Osteocyte (in vitro differentiated cells): ENCODE results near the gene THRA. TPM values are rescaled to one million over a fixed set of nuclear protein-coding genes. Genes with fewer than 3 reads are reported as not detected.
A peak's percentile ranks its signal among the peaks of the same experiment; 100 is the strongest.

Experiments
- DNase-seq: peaks from one replicate; pipeline ENCODE4 v3.0.0; 2021; ENCODE audit warnings: mixed read lengths; ENCODE audit not compliant: unreplicated experiment; ENCODE audit errors: extremely low spot score
- H3K27ac Mint-ChIP-seq: one replicate; pipeline ENCODE4 v1.8.0; 2021; ENCODE audit warnings: mild to moderate bottlenecking, mixed read lengths; ENCODE audit not compliant: unreplicated experiment
- H3K27me3 Mint-ChIP-seq: one replicate; pipeline ENCODE4 v1.8.0; 2021; ENCODE audit warnings: mixed read lengths; ENCODE audit not compliant: unreplicated experiment
- H3K36me3 Mint-ChIP-seq: one replicate; pipeline ENCODE4 v1.8.0; 2021; ENCODE audit warnings: mixed read lengths; ENCODE audit not compliant: unreplicated experiment
- H3K4me1 Mint-ChIP-seq: one replicate; pipeline ENCODE4 v1.8.0; 2021; ENCODE audit warnings: mixed read lengths; ENCODE audit not compliant: unreplicated experiment
- H3K4me3 Mint-ChIP-seq: one replicate; pipeline ENCODE4 v1.8.0; 2021; ENCODE audit warnings: mild to moderate bottlenecking, moderate library complexity, mixed read lengths; ENCODE audit not compliant: unreplicated experiment
- H3K9me3 Mint-ChIP-seq: one replicate; pipeline ENCODE4 v1.8.0; 2021; ENCODE audit warnings: mixed read lengths; ENCODE audit not compliant: unreplicated experiment
- CTCF ChIP-seq: fragments of 200-600 bp; sonication (generic); IDR thresholded peaks from 2 replicates; pipeline ENCODE4 v1.5.0; 2021; ENCODE audit warnings: antibody characterized with exemption, mild to moderate bottlenecking, moderate library complexity
- long read RNA-seq: library from polyadenylated mRNA; unstranded; transcript quantifications from one replicate; pipeline ENCODE4 v2.0.0, GENCODE V29; 2021
- total RNA-seq: library from RNA; stranded (reverse); gene quantifications from 2 replicates; pipeline ENCODE4 v1.2.1, GENCODE V29; 2021

THRA gene
- total RNA-seq = 44.6 and 46.3 TPM in 2 replicates
- long read RNA-seq, partial matches to known transcripts = 4 of 4 reads
- long read RNA-seq, other reads (novel, unspliced or antisense) = 0 of 4 reads

- no peaks in the 10 kb centered on the region for H3K9me3 Mint-ChIP-seq
- H3K4me3 Mint-ChIP-seq = peak within 1 kb of the TSS; percentile 87
- peak; percentile 28 for TF ChIP-seq CTCF
- no peaks in the 10 kb centered on the region for H3K27me3 Mint-ChIP-seq
- no peaks in the 10 kb centered on the region for H3K36me3 Mint-ChIP-seq
- peak within 1 kb of the TSS; percentile 57 for H3K27ac Mint-ChIP-seq
- H3K4me1 Mint-ChIP-seq = peaks cover 52% of the 10 kb centered on the region
- no peak for DNase-seq
Observed at GRCh38 chr17:40062329-40063186, at the start of gene THRA. Gene THRA, plus strand, starts transcription at chr17:40062965. Its CDS starts 11,524 bp downstream, at chr17:40074489.

- H3K36me3 Mint-ChIP-seq = peaks cover 8% of the 10 kb centered on the region
- TF ChIP-seq CTCF = no peak
- peaks cover 13% of the 10 kb centered on the region for H3K4me1 Mint-ChIP-seq
- no peaks in the 10 kb centered on the region for H3K9me3 Mint-ChIP-seq
- H3K27ac Mint-ChIP-seq = no peak overlapping the region
- H3K4me3 Mint-ChIP-seq = no peak overlapping the region
- DNase-seq = no peak
- H3K27me3 Mint-ChIP-seq = no peaks in the 10 kb centered on the region
Observed at GRCh38 chr17:40014375-40014980, 48.3 kb upstream of the THRA start.

GRCh38 chr17:40015005-40015997 lies 47.5 kb upstream of the THRA start, which contains the start of gene CSF3:
Gene CSF3, plus strand, starts transcription at chr17:40015440. Its CDS starts 35 bp downstream, at chr17:40015475.
- Mint-ChIP-seq H3K36me3 (peaks cover 13% of the 10 kb centered on the region), H3K4me1 (peaks cover 13% of the 10 kb centered on the region), H3K9me3 (no peaks in the 10 kb centered on the region), H3K4me3 (no peak within 1 kb of the TSS), H3K27ac (no peak within 1 kb of the TSS), H3K27me3 (no peaks in the 10 kb centered on the region)
- TF ChIP-seq CTCF = no peak
- no peak for DNase-seq

- H3K4me1 Mint-ChIP-seq = peaks cover 19% of the 10 kb centered on the region
- H3K4me3 Mint-ChIP-seq = no peak overlapping the region
- no peak for DNase-seq
- H3K27me3 Mint-ChIP-seq = no peaks in the 10 kb centered on the region
- no peaks in the 10 kb centered on the region for H3K9me3 Mint-ChIP-seq
- H3K36me3 Mint-ChIP-seq = peaks cover 13% of the 10 kb centered on the region
- TF ChIP-seq CTCF = no peak
- H3K27ac Mint-ChIP-seq = no peak overlapping the region
Observed at GRCh38 chr17:40015998-40016985, 46.5 kb upstream of the THRA start.
